HepG2 (cell line): ENCODE results near the gene FKBP14. TPM values are rescaled to one million over a fixed set of nuclear protein-coding genes. Genes with fewer than 3 reads are reported as not detected.
"Not testable (repeated sequence)": the region's sequence is repeated elsewhere in the genome, so short reads cannot be mapped to it uniquely, and the experiment has no call there.

ENCODE experiments used
- ATAC-seq: fragments of 200-7000 bp; cut with Tn5 transposase; 3 replicates; pipeline ENCODE4 v1.9.1; 2020; ENCODE audit warnings: mild to moderate bottlenecking, moderate library complexity
- BruUV-seq: library from RNA; stranded (reverse); fragments of 400-500 nt; replicated peaks from 2 replicates; lab custom pipeline; 2021; lab: Mats Ljungman, UMichigan
- CTCF ChIA-PET: fragments of 300-600 bp; formaldehyde crosslinking; extraction: SDS; loops from one replicate; lab custom pipeline; 2021; ENCODE audit warnings: low total read pairs, inconsistent platforms, low intra/inter-chr PET ratio; lab: Yijun Ruan, JAX
- POLR2A ChIA-PET: fragments of 350-600 bp; sonication (Branson Sonifier 250); formaldehyde crosslinking; loops from one replicate; lab custom pipeline; 2020; ENCODE audit warnings: antibody characterized with exemption, inconsistent platforms; lab: Yijun Ruan, JAX
- DNase-seq: peaks from one replicate; pipeline ENCODE4 v3.0.0-alpha.2; 2015; ENCODE audit warnings: low spot score
- FAIRE-seq: peaks from 3 replicates; lab custom pipeline; 2011; peaks lifted over from hg19 to GRCh38; lab: Jason Lieb, UNC
- H2AFZ ChIP-seq: one replicate; pipeline ENCODE4 v1.6.1; 2011; ENCODE audit warnings: low read length, inconsistent platforms
- H3K27ac ChIP-seq: fragments of 300-600 bp; 3 replicates; pipeline ENCODE4 v1.8.0; 2011; ENCODE audit warnings: mixed run types, mild to moderate bottlenecking, mixed read lengths, low read length, inconsistent platforms; ENCODE audit not compliant: insufficient read depth; ENCODE audit errors: extremely low read length
- H3K27me3 ChIP-seq, 2 experiments: fragments of 200-600 bp in 1 of 2; 2 replicates in 1 of 2; 3 replicates in 1 of 2; pipeline versions ENCODE4 v1.6.0 to v1.8.0; 2011; ENCODE audit warnings: low read length in 2 of 2, mild to moderate bottlenecking in 2 of 2, moderate library complexity in 2 of 2, inconsistent platforms in 1 of 2; ENCODE audit not compliant: insufficient read depth in 2 of 2, control insufficient read depth in 1 of 2
- H3K36me3 ChIP-seq, 2 experiments: fragments of 200-600 bp in 1 of 2; replicated peaks in 1 of 2; 2 replicates in 1 of 2; 3 replicates in 1 of 2; pipeline versions ENCODE4 v1.5.1 to v1.8.0; 2011; ENCODE audit warnings: low read length in 2 of 2, inconsistent platforms in 1 of 2; ENCODE audit not compliant: insufficient read depth in 2 of 2, control insufficient read depth in 1 of 2
- H3K4me1 ChIP-seq: 2 replicates; pipeline ENCODE4 v1.5.1; 2012; ENCODE audit warnings: low read length, inconsistent platforms; ENCODE audit not compliant: insufficient read depth
- H3K4me2 ChIP-seq: 2 replicates; pipeline ENCODE4 v1.6.0; 2011; ENCODE audit warnings: low read depth, low read length, inconsistent platforms
- H3K4me3 ChIP-seq, 3 experiments: fragments of 200-600 bp in 1 of 3; sonication (generic), shearing (Covaris generic) in 1 of 3; replicated peaks in 1 of 3; 2 replicates each; pipeline ENCODE4 v1.5.1; 2011 to 2016; ENCODE audit warnings: low read length in 3 of 3, inconsistent platforms in 2 of 3, low read depth in 2 of 3, mild to moderate bottlenecking in 2 of 3, control low read depth in 1 of 3, mixed read lengths in 1 of 3; ENCODE audit not compliant: insufficient read depth in 1 of 3
- H3K79me2 ChIP-seq: one replicate; pipeline ENCODE4 v1.6.1; 2011; ENCODE audit warnings: low read length, inconsistent platforms; ENCODE audit not compliant: insufficient read depth
- H3K9ac ChIP-seq: 2 replicates; pipeline ENCODE4 v1.6.0; 2011; ENCODE audit warnings: mild to moderate bottlenecking, low read depth, low read length, inconsistent platforms; ENCODE audit not compliant: insufficient read depth
- H3K9me3 ChIP-seq: 2 replicates; pipeline ENCODE4 v1.5.1; 2012; ENCODE audit warnings: mild to moderate bottlenecking, low read length
- H4K20me1 ChIP-seq: 2 replicates; pipeline ENCODE4 v1.6.0; 2011; ENCODE audit warnings: inconsistent platforms, mild to moderate bottlenecking, low read length, moderate library complexity; ENCODE audit not compliant: insufficient read depth
- CTCF ChIP-seq: sonication (generic); formaldehyde crosslinking; IDR thresholded peaks from 2 replicates; pipeline ENCODE4 v1.5.0; 2020; ENCODE audit warnings: mild to moderate bottlenecking, missing genetic modification reagents, moderate library complexity
- SMC3 ChIP-seq: IDR thresholded peaks from 2 replicates; pipeline ENCODE4 v1.6.1; 2011; ENCODE audit warnings: low read length, improper control_type of control experiment
- STAG1 ChIP-seq: sonication (generic); formaldehyde crosslinking; IDR thresholded peaks from 2 replicates; pipeline ENCODE4 v1.4.0; 2020; ENCODE audit warnings: missing genetic modification reagents
- ZBTB33 ChIP-seq: sonication (generic); formaldehyde crosslinking; IDR thresholded peaks from 2 replicates; pipeline ENCODE4 v1.4.0; 2020; ENCODE audit warnings: missing genetic modification reagents
- WGBS: methylation state at CpG from one replicate; pipeline ENCODE4 v1.1.6; 2017; ENCODE audit warnings: low lambda C conversion rate; 5-methylcytosine and 5-hydroxymethylcytosine counted together
- in situ Hi-C: cut with HindIII; loops from 2 replicates; pipeline ENCODE4 v1.10.0; 2017; ENCODE audit warnings: low pct_unique_long_range_greater_than_20kb; ENCODE audit not compliant: extremely low pct_ligation_motif_present
- intact Hi-C: fragments of 100-400 bp; cut with micrococcal nuclease; formaldehyde crosslinking; loops from one replicate; pipeline ENCODE4 v1.10.0; 2022; ENCODE audit not compliant: unreplicated experiment
- polyA plus RNA-seq, 8 experiments: library from polyadenylated mRNA; depleted of rRNA in 3 of 8; stranded (reverse) in 7 of 8; unstranded in 1 of 8; fragments of >200 nt; fragmentation: Illumina TruSeq in 4 of 8; extraction: Trizol in 4 of 8; gene quantifications; 2 replicates each; pipeline versions ENCODE4 v1.2.1 to v1.2.3, GENCODE V29; 2011 to 2016; ENCODE audit warnings: low read depth in 4 of 8, missing spikeins in 1 of 8, mixed read lengths in 1 of 8; ENCODE audit not compliant: insufficient read depth in 1 of 8
- total RNA-seq, 5 experiments: library from RNA; depleted of rRNA; stranded (reverse); fragments of >200 nt; fragmentation: Illumina TruSeq; extraction: Trizol; gene quantifications; 2 replicates each; pipeline ENCODE4 v1.2.3, GENCODE V29; 2016; ENCODE audit warnings: low read depth in 1 of 5

The FKBP14 gene
- total and polyA plus RNA-seq, 2 of the 13 experiments (the other 11 are each of a cell fraction or from before 2014, with no cell fraction given): 20.0 to 32.3 TPM

DNA sequence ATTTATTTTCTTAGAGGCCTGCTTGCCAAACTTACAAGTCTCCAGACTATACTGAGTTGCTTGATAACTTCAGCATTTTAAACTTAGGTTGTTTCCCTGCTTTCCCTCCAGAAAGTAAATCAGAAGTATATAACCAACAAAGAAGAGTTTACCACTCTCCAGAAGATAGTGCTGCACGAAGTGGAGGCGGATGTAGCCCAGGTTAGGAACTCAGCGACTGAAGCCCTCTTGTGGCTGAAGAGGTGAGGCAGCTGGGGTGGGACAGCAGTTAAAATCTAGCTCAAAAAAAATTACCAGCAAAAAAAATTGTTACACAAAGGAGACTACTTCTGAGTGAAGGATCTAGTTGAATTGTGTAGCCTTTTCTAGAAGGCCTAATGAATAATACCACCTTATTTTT is 35.3 kb upstream of the FKBP14 start:
- not testable (repeated sequence) for H2AFZ ChIP-seq, BruUV-seq, H4K20me1 ChIP-seq, H3K27me3 ChIP-seq, DNase-seq, H3K4me3 ChIP-seq, H3K79me2 ChIP-seq, H3K9ac ChIP-seq, H3K27ac ChIP-seq, H3K4me1 ChIP-seq, H3K4me2 ChIP-seq, H3K9me3 ChIP-seq
- FAIRE-seq (peak; percentile 79), ATAC-seq (peak; percentile 95)
- TF ChIP-seq ZBTB33 (CRISPR knock-in tag) (peak; percentile 41; the same call in 1 of the 2 replicates), CTCF (CRISPR knock-in tag) (peak; percentile 42; the same call in 1 of the 2 replicates), STAG1 (CRISPR knock-in tag) (peak; percentile 39), SMC3 (0 out of 2 replicates have a peak, but pooled peaks have one; percentile 19)
- CTCF ChIA-PET: interaction anchor here (2.7 kb wide), 1 partner anchor 184 kb away, joined by 8 read pairs; no protein-coding TSS in a partner anchor
- 60% methylated on average over 3 of the region's 3 CpGs for WGBS
- in situ Hi-C loops: loop anchor here (10.0 kb wide), 1 partner anchor 187 kb away; no protein-coding TSS in a partner anchor
- peaks cover 5 to 33% of the 10 kb centered on the region in 2 experiments for H3K36me3 ChIP-seq
- POLR2A ChIA-PET: interaction anchor here (0.5 kb wide), 1 partner anchor 74 kb away, joined by 3 read pairs; no protein-coding TSS in a partner anchor
- intact Hi-C loops: loop anchor here (1.0 to 2.0 kb wide), 4 partner anchors 33 to 183 kb away; partner anchors contain the start of genes PLEKHA8 and SCRN1
